H54 (cell line): ENCODE results near the gene EPHA8.

ENCODE experiments used
- DNase-seq: peaks from one replicate; pipeline ENCODE4 v3.0.0; 2011; ENCODE audit warnings: low spot score, mixed read lengths; ENCODE audit not compliant: insufficient read length
- FAIRE-seq: peaks from 3 replicates; lab custom pipeline; 2011; peaks lifted over from hg19 to GRCh38; lab: Jason Lieb, UNC
- POLR2A ChIP-seq: IDR thresholded peaks from 2 replicates; pipeline ENCODE4 v1.6.1; 2011; ENCODE audit warnings: low read depth, mild to moderate bottlenecking, low read length

EPHA8 gene

DNA sequence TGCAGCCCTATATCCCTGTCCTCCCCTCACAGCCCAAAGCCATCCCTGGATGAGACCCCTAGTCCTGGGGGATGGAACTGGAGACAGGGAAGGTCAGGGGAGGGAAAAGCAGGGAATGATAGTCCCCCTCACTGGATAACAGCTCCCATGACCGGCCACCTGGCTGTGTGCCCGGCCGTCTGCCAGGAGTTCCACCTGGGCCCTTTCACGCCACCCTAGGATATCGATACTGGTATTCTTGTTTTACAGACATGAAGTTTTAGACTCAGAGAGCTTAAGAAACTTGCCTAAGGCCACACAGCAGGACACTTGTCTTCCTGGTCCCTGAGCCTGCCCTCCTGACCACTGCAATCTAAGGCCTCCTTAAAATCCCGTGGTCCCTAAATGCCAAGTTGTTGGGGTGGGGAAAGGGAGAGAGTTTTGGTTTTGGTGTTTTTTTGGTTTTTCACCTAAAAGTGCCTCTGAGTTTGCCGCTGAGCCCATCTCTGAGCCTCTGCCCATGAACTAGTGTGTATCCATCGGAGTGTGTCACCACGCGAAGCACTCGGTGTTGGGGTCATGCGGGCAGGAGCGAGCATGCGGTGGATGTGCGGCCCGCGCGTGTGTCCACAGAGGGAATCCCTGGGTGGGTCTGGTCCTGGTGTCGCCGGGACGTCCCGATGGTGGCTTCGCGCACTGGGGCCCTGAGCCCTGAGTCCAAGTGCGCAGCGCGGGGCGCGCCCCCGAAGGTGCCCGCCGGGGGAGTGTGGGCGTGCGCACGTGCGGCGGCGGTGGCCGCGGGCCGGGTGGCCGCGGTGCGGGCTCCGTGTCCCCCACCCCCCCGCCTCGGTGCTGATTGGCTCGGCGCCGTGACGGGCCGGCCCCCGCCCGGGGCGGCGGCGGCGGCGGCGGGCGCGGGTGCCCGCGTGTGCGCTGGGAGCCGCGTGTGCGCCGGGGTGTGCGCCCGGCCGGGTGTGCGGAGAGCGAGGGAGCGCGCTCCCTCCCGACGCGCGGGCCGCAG, at the start of gene EPHA8:
EPHA8 (plus strand) TSS at position 906 of the 1,000 bp plus-strand sequence. CDS start 147 bp downstream, outside the sequence.
- FAIRE-seq, result no peak
- no peak for TF ChIP-seq POLR2A
- no peak for DNase-seq

DNA sequence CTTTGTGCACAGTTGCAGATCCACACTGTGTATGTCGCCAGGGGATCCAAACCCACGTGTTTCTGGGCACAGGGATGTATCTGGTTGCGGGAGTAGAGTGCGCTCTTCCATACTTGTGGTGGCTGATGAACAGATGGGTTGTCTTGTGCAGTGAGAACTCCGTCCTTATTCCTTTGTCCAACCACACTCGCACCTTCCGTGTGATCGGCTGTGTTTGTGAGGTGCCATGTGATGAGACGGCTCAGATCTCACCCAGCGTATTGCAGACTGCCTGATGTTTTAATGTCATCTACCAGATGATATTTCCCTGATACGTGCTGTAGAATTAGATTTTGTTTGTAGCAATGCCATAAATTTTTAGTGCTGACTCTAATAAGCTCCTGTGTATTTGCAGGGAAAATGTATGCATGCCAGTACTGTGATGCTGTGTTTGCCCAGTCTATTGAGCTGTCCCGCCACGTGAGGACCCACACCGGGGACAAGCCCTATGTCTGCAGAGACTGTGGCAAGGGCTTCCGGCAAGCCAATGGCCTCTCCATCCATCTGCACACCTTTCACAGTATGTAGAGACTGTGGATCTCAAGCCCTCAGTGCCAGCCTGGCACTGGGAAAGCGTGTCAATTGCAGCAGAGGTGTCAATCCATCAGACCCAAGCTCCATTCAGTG, 46.2 kb upstream of the EPHA8 start:
- TF ChIP-seq POLR2A, result no peak
- no peak for FAIRE-seq
- no peak for DNase-seq

DNA sequence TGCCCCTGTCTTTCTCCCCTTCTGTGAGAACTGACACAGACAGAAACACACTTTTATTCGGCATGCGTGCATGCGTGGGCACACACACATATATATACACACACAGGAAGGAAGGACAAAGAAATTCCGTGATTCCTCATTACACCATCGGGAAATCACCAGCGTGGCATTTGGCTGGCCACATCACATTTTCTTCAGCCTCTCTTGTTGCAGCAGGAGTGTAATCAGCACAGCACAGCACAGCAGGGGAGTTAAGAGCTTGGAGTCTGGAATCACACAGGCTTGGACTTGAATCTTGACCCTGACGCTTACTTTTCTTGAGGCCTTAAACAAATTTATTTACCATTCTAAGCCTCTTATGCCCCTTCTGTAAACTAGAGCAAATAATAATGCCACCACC, 45.3 kb upstream of the EPHA8 start:
- no peak for TF ChIP-seq POLR2A
- DNase-seq, result no peak
- no peak for FAIRE-seq

DNA sequence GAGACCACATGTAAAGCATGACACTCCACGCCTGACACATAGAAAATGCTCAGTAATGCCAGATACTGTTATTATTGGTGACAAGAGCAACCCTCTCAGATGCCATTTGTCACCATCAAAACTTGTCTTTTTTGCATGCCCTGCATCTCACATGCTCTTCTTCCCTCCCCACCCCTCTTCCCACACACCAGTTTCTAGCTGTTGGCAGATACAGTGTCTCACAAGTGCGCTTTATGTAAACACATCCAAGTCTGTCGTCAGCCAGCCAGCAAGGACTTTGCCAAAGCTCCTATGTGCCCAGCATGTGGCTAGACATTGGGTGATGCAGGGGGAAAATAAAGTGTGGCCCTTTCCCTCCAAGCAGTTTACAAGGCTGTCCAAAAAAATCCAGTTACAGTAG, 44.9 kb upstream of the EPHA8 start:
- FAIRE-seq, result no peak
- no peak for DNase-seq
- no peak for TF ChIP-seq POLR2A

DNA sequence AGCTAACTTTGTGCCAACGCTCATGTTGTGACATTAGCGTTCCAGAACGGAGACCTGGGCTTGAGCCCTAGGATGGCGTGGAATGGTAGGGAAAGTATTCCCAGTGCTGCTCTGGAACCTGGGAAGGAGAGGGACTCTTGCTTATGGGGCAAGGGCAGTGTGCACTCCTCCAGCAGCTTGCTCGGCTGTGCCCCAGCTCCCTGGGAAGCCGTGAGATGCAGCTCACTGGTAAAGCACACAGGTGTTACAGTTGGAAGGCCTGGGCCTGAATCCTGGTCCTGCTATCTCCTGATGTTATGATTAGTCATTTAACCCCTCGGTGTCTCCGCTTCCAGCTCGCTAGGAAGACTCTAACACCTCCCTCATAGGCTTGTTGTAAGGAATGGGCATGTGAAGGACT, 42.4 kb upstream of the EPHA8 start:
- DNase-seq, result no peak
- FAIRE-seq, result no peak
- TF ChIP-seq POLR2A, result no peak

DNA sequence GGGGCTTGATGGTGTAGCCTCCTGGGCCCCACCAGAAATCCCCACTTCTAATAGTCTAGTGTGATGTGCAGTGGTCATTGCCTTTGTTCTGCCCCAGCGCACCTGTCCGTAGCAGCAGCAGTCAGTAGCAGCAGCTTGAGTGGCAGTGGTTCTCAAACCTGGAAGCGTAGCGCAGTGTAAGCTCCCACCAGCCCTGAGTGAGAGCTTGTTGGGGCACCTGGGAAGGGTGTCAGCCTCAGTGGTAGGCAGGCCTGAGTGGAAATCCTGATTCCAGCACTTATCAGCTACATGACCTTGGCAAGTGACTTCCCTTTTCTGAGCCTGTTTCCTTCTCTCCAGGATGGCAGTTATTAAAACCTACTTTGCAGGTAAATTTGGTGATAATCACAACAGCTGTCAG, 41.6 kb upstream of the EPHA8 start:
- DNase-seq (no peak), FAIRE-seq (no peak)
- no peak for TF ChIP-seq POLR2A

DNA sequence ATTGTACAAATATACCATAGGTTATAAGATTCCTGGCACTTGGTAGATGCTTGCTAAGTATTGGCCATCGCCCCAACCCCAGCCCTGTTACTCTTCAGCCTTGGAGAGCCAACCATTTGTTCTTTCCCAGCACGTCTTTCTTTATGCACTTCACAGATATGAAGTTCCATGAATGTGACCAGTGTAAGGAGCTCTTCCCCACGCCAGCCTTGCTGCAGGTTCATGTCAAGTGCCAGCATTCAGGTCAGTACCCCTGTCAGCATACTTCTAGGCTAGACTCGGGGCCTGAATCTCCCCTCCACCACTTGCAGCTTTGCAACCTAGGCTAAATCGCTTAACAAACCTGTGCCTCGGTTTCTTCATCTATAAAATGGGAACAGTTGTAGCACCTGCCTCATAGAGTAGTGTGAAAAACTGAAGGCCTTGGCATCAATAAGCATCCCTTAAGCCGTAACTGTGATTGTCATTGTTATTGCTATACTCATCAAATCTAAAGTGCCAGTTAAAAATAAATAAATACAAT, 41.0 kb upstream of the EPHA8 start:
- no peak for FAIRE-seq
- TF ChIP-seq POLR2A, result no peak
- DNase-seq, result no peak

DNA sequence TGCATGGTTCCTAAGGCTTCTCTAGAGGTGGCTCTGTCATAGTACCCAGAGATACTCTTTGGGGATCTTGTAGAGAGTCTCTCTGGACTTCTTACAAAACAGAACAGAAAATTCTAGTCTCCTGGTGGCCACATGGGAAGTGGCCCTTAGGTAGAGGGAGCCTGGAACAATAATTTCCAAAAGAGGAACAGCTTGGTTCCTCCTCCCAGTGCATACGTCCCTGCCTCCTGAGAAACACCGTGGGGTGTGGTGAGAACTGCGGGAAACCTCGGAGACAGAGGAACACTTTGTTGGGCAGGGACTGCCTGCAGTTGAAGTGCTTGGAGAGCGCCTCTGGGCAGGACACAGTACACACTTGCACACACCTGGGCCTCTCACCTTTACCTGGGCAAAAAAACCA, 38.8 kb upstream of the EPHA8 start:
- FAIRE-seq (no peak), DNase-seq (no peak)
- TF ChIP-seq POLR2A, result no peak

DNA sequence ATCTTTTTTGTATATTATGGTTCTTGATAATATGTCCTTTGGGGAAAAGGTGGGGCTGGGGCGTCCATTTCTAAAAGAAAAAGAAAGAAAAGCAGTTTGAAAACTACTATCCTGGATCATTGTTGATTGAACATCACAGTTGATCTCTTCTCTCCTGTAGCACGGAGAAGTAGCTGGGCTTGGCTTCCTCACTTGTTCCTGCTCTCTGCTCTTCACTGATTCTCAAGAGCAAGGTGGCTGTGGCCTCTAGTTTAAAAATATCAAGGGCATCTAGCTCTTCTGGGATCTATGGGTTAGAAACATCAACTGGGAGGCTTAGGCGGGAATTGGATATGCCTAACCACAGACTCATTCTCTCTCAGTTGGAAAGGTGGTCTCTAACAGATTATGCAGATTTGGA, 38.1 kb upstream of the EPHA8 start:
- DNase-seq (no peak), FAIRE-seq (no peak)
- TF ChIP-seq POLR2A, result no peak

DNA sequence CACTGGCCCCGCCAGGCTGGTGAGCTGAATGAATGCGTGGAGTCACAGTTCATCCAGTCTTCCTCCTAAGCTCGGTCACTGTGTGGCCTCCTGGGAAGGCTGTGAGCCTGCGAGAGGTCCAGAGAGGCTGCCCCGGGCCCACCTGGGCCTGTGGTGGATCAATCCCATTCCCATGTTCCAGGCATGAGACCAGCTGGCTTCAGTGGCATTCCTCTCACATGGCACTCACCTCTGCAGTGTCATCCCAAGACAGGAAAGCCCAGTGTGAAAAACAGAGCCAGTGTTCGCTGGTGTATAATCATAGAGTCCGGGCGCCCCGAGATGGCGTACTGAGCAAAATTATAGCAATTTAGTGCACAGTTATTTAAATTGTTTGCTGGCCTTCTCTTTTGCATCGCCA, 37.6 kb upstream of the EPHA8 start:
- FAIRE-seq, result no peak
- TF ChIP-seq POLR2A, result no peak
- DNase-seq, result no peak

DNA sequence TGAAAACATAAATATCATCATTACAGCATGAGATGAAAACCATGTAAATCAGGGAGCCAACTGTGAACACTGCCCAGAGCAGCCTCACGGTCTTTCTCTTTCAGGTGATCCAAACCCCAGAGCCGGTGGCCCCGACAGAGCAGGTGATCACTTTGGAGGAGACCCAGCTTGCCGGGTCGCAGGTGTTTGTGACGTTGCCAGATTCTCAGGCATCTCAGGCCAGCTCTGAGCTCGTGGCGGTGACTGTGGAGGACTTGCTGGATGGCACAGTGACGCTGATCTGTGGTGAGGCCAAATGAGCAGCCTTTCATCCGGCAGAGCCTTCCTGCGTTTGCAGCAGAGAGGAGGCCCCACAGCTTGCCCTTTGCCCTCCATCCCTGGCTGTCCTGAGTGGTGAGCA, 37.2 kb upstream of the EPHA8 start:
- no peak for TF ChIP-seq POLR2A
- FAIRE-seq (no peak), DNase-seq (no peak)

DNA sequence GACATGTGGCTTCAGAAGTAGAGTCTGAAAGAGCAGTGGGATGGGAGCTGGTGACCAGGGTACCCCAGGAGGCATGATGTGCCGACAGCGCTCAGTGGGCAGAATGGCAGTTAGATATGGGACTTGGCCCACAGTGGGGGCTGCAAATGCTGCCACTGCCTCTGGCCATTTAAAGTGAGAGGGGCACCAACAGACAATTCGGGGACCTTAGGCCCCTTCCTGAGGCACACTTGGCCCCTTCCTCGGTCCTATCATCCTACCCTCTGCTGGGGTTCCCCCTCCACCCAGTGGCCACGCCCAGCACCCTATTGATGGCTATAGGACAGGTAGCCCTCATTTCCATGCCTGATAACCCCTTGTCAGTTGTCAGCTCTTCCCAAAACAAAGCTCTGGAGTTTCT, 36.6 kb upstream of the EPHA8 start:
- FAIRE-seq (no peak), DNase-seq (no peak)
- no peak for TF ChIP-seq POLR2A

DNA sequence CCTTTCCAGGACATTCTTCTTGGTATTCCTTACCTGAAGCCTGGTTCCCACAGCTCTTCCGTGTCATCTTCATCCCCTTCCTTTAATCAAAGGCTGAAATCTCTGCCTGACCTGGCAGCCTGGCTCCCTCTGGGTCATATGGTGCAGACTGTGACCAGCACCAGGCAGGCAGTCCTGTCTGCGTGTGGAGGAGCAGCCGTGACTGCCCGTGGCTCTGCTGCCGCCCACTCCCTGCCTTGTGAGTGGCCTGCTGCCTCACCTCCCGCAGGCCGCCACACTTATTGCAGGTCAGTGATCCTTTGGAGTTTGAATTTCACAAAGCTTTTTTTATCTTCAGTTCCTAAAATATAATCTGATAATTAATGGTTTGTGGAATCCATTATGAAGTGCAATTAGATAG, 36.2 kb upstream of the EPHA8 start:
- DNase-seq, result no peak
- FAIRE-seq, result no peak
- TF ChIP-seq POLR2A, result no peak
